ENCODE data around the gene ABLIM1. TPM values are rescaled to one million over a fixed set of nuclear protein-coding genes. Genes with fewer than 3 reads are reported as not detected.
A peak's percentile ranks its signal among the peaks of the same experiment; 100 is the strongest.

ABLIM1 gene
- total and polyA plus RNA-seq, 2 experiments from 2014 or later = 21.9 to 45.1 TPM

- Mint-ChIP-seq H3K27ac (no peak overlapping the region), H3K9me3 (peaks cover 8% of the 10 kb centered on the region; the same call in 2 of the 3 replicates), H3K4me1 (peaks cover 27% of the 10 kb centered on the region), H3K4me3 (no peak overlapping the region), H3K27me3 (ENCODE audit: insufficient read depth, low read depth, poor library complexity) (peaks cover 21% of the 10 kb centered on the region), H3K36me3 (ENCODE audit: low read depth) (peaks cover 2% of the 10 kb centered on the region)
- Histone ChIP-seq H3K4me3 (no peak overlapping the region), H4K20me1 (replicated peaks; ENCODE audit: insufficient read depth) (no peaks in the 10 kb centered on the region; the same call in 1 of the 2 replicates), H3K4me1 (ENCODE audit: insufficient read depth) (peaks cover 31% of the 10 kb centered on the region), H3K4me2 (peak overlapping the region; percentile 58; the same call in 1 of the 2 replicates), H3K27me3 (ENCODE audit: insufficient read depth) (peaks cover 17% of the 10 kb centered on the region), H3K79me2 (replicated peaks; ENCODE audit: insufficient read depth) (no peaks in the 10 kb centered on the region), H3F3A (replicated peaks; ENCODE audit: low read depth) (no peaks in the 10 kb centered on the region), H3K36me3 (ENCODE audit: insufficient read depth) (no peaks in the 10 kb centered on the region), H3K9me2 (ENCODE audit: insufficient read depth) (no peaks in the 10 kb centered on the region; the same call in 1 of the 2 replicates), H2AFZ (no peak overlapping the region), H3K27ac (ENCODE audit: low read depth) (no peak overlapping the region)
- TF ChIP-seq CTCF (conservative IDR thresholded peaks at IDR 0.05; ENCODE audit: low read depth in 2 of 2) (no peak), POLR2AphosphoS5 (IDR thresholded peaks at IDR 0.05; ENCODE audit: low read depth) (no peak), NANOG (IDR thresholded peaks at IDR 0.05; ENCODE audit: borderline replicate concordance) (no peak), ZNF114 (CRISPR knock-in tag; IDR thresholded peaks at IDR 0.05) (no peak)
- TF ChIP-seq, protein P1, sequence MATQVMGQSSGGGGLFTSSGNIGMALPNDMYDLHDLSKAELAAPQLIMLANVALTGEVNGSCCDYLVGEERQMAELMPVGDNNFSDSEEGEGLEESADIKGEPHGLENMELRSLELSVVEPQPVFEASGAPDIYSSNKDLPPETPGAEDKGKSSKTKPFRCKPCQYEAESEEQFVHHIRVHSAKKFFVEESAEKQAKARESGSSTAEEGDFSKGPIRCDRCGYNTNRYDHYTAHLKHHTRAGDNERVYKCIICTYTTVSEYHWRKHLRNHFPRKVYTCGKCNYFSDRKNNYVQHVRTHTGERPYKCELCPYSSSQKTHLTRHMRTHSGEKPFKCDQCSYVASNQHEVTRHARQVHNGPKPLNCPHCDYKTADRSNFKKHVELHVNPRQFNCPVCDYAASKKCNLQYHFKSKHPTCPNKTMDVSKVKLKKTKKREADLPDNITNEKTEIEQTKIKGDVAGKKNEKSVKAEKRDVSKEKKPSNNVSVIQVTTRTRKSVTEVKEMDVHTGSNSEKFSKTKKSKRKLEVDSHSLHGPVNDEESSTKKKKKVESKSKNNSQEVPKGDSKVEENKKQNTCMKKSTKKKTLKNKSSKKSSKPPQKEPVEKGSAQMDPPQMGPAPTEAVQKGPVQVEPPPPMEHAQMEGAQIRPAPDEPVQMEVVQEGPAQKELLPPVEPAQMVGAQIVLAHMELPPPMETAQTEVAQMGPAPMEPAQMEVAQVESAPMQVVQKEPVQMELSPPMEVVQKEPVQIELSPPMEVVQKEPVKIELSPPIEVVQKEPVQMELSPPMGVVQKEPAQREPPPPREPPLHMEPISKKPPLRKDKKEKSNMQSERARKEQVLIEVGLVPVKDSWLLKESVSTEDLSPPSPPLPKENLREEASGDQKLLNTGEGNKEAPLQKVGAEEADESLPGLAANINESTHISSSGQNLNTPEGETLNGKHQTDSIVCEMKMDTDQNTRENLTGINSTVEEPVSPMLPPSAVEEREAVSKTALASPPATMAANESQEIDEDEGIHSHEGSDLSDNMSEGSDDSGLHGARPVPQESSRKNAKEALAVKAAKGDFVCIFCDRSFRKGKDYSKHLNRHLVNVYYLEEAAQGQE (IDR thresholded peaks at IDR 0.05; ENCODE audit: unreplicated experiment) = no peak
- DNase-seq (ENCODE audit: low spot score) (no peak), ATAC-seq (no peak)
Measured at GRCh38 chr10:114540236-114540635, 117.8 kb downstream of the ABLIM1 start.

- Histone ChIP-seq H3K27ac (ENCODE audit: low read depth) (no peak overlapping the region), H3K4me2 (peak overlapping the region; percentile 58), H3K79me2 (replicated peaks; ENCODE audit: insufficient read depth) (no peaks in the 10 kb centered on the region), H3K36me3 (ENCODE audit: insufficient read depth) (no peaks in the 10 kb centered on the region), H3K4me1 (ENCODE audit: insufficient read depth) (peaks cover 31% of the 10 kb centered on the region), H3F3A (replicated peaks; ENCODE audit: low read depth) (no peaks in the 10 kb centered on the region), H4K20me1 (replicated peaks; ENCODE audit: insufficient read depth) (no peaks in the 10 kb centered on the region; the same call in 1 of the 2 replicates), H2AFZ (no peak overlapping the region), H3K9me2 (ENCODE audit: insufficient read depth) (no peaks in the 10 kb centered on the region; the same call in 1 of the 2 replicates), H3K4me3 (no peak overlapping the region), H3K27me3 (ENCODE audit: insufficient read depth) (peaks cover 17% of the 10 kb centered on the region)
- H3K4me1 Mint-ChIP-seq = peaks cover 27% of the 10 kb centered on the region
- H3K27ac Mint-ChIP-seq = no peak overlapping the region
- H3K9me3 Mint-ChIP-seq = peaks cover 8% of the 10 kb centered on the region; the same call in 2 of the 3 replicates
- TF ChIP-seq NANOG (IDR thresholded peaks at IDR 0.05; ENCODE audit: borderline replicate concordance) (no peak), POLR2AphosphoS5 (IDR thresholded peaks at IDR 0.05; ENCODE audit: low read depth) (peak; percentile 55)
- TF ChIP-seq, protein P1 (IDR thresholded peaks at IDR 0.05; ENCODE audit: unreplicated experiment) = no peak
- DNase-seq (ENCODE audit: low spot score) (peak; percentile 57), ATAC-seq (peak; percentile 50)
- no peak overlapping the region for H3K4me3 Mint-ChIP-seq
- H3K27me3 Mint-ChIP-seq (ENCODE audit: insufficient read depth, low read depth, poor library complexity) = peaks cover 21% of the 10 kb centered on the region
- H3K36me3 Mint-ChIP-seq (ENCODE audit: low read depth) = peaks cover 2% of the 10 kb centered on the region
Measured at GRCh38 chr10:114539623-114540022, 118.5 kb downstream of the ABLIM1 start.
